Left lung (tissue), 10 donors: ENCODE data around the gene ANAPC5. TPM values are rescaled to one million over a fixed set of nuclear protein-coding genes. Genes with fewer than 3 reads are reported as not detected.

Source experiments
- ATAC-seq: fragments of 200-7000 bp; cut with Tn5 transposase; one replicate; pipeline ENCODE4 v1.9.1; 2020; ENCODE audit warnings: moderate library complexity
- DNase-seq, 4 donors: peaks; one replicate each; pipeline ENCODE4 v3.0.0-alpha.2; 2013 to 2020
- H3K27ac ChIP-seq, 2 donors: fragments of 200-600 bp; sonication (generic) in 1 of 2; one replicate each; pipeline versions ENCODE4 v1.5.0 to v1.8.0; 2020 to 2021
- H3K27me3 ChIP-seq, 2 donors: fragments of 200-600 bp; sonication (generic) in 1 of 2; one replicate each; pipeline versions ENCODE4 v1.5.0 to v1.8.0; 2020 to 2021
- H3K36me3 ChIP-seq, 2 donors: fragments of 200-600 bp; sonication (generic) in 1 of 2; one replicate each; pipeline versions ENCODE4 v1.5.0 to v1.8.0; 2020 to 2021
- H3K4me1 ChIP-seq, 2 donors: fragments of 200-600 bp; one replicate each; pipeline ENCODE4 v1.8.0; 2021
- H3K4me3 ChIP-seq, 2 donors: fragments of 200-600 bp; sonication (generic) in 1 of 2; one replicate each; pipeline versions ENCODE4 v1.5.0 to v1.8.0; 2020 to 2021; ENCODE audit warnings: mild to moderate bottlenecking in 1 of 2
- H3K9me3 ChIP-seq, 2 donors: fragments of 200-600 bp; sonication (generic) in 1 of 2; one replicate each; pipeline versions ENCODE4 v1.5.0 to v1.8.0; 2020 to 2021
- intact Hi-C, 2 donors: fragments of 100-400 bp; cut with DNase I; formaldehyde crosslinking; loops; one replicate each; pipeline versions ENCODE4 v1.11.2 to v1.14.2; 2022
- polyA plus RNA-seq, 6 donors: library from polyadenylated mRNA; unstranded; fragments of 120-200 nt; gene quantifications; one replicate each; pipeline ENCODE4 v1.2.1, GENCODE V29; 2013; ENCODE audit not compliant: insufficient read length in 6 of 6
- total RNA-seq, 2 donors: library from RNA; stranded (reverse); fragmentation: NEBNext Ultra II Directional; extraction: Animal tissue kit (Norgen Biotek cat#: 25700); gene quantifications; one replicate each; pipeline ENCODE4 v1.2.1, GENCODE V29; 2021
- TF ChIP-seq, protein P1 (sequence below), 2 donors: fragments of 200-600 bp; sonication (generic) in 1 of 2; IDR thresholded peaks; one replicate each; pipeline versions ENCODE4 v1.5.0 to v1.8.0; 2021; ENCODE audit warnings: antibody characterized with exemption in 2 of 2
- donor health status: DM: no; HTN: yes; CAD: no.
- donor health status: DM: no; HTN: no; CAD: no.

ANAPC5 gene
- total and polyA plus RNA-seq, 8 donors: 84.8 to 206 (median 165) TPM

DNA sequence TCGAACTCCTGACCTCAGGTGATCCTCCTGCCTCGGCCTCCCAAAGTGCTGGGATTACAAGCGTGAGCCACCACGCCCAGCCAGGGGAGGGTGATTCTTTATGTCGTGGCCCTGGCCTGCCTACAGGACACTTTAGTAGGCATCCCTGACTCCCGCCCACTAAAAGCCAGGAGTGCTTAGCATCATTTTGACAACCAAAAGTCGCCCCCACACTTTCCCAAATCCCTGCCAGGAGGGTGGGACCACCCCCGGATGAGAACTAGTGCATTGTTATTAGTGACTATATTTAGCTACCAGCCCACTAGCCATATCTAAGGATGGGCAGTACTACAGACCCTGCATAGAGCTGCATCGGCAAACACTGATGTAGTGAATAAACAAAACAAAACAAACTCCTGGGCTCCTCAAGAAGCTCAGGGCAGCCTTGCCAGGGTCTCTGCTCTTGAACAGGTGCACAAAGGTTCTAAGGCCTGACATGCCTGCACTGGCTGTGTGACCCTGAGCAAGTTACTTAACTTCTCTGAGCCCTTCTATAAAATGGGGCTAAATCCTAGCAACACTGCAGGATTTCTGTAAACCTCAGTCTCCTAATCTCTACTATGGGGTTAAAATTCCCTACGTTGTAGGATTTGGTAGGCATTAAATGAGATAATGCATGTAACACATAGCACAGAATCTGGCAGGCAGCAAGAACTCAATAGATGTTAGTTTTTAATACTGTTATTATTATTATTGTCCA, 57.9 kb downstream of the ANAPC5 start:
- DNase-seq (no peak), ATAC-seq (no peak)
- H3K27me3 ChIP-seq: no peaks in the 10 kb centered on the region
- H3K36me3 ChIP-seq: peaks cover 0 to 17% of the 10 kb centered on the region in 2 donors
- peak overlapping the region in 1 of 2 donors; percentile 99 for H3K4me3 ChIP-seq
- peaks cover 18 to 76% of the 10 kb centered on the region in 2 donors for H3K4me1 ChIP-seq
- intact Hi-C loops: no loop called here
- TF ChIP-seq, protein P1, sequence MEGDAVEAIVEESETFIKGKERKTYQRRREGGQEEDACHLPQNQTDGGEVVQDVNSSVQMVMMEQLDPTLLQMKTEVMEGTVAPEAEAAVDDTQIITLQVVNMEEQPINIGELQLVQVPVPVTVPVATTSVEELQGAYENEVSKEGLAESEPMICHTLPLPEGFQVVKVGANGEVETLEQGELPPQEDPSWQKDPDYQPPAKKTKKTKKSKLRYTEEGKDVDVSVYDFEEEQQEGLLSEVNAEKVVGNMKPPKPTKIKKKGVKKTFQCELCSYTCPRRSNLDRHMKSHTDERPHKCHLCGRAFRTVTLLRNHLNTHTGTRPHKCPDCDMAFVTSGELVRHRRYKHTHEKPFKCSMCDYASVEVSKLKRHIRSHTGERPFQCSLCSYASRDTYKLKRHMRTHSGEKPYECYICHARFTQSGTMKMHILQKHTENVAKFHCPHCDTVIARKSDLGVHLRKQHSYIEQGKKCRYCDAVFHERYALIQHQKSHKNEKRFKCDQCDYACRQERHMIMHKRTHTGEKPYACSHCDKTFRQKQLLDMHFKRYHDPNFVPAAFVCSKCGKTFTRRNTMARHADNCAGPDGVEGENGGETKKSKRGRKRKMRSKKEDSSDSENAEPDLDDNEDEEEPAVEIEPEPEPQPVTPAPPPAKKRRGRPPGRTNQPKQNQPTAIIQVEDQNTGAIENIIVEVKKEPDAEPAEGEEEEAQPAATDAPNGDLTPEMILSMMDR (IDR thresholded peaks at IDR 0.05): no peak
- no peaks in the 10 kb centered on the region for H3K9me3 ChIP-seq
- H3K27ac ChIP-seq: peak overlapping the region in 1 of 2 donors; percentile 88

DNA sequence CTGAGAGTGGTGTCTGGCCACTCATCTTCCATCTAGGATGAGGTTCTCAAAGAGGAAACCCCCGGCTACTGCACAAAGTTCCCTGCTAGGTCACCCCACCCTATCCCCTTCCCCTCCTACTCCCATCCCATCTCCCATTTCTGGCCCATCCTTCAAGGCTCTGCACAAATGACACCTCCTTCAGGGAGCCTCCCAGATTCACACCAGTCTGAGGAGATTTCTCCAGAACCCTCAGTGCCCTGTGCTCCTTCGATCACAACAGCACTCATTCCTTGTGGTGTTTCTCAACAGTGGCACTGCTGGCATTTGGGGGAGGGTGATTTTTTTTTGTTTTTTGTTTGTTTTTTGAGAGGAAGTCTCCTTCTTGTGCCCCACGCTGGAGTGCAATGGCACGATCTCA, 58.6 kb downstream of the ANAPC5 start:
- Histone ChIP-seq H3K27me3 (no peaks in the 10 kb centered on the region), H3K36me3 (peaks cover 0 to 17% of the 10 kb centered on the region in 2 donors), H3K27ac (peak overlapping the region in 1 of 2 donors; percentile 88), H3K4me1 (peaks cover 24 to 83% of the 10 kb centered on the region in 2 donors), H3K9me3 (no peaks in the 10 kb centered on the region), H3K4me3 (peak overlapping the region in 1 of 2 donors; percentile 99)
- ATAC-seq (no peak), DNase-seq (no peak)
- TF ChIP-seq, protein P1 (IDR thresholded peaks at IDR 0.05): no peak
- intact Hi-C loops: no loop called here

DNA sequence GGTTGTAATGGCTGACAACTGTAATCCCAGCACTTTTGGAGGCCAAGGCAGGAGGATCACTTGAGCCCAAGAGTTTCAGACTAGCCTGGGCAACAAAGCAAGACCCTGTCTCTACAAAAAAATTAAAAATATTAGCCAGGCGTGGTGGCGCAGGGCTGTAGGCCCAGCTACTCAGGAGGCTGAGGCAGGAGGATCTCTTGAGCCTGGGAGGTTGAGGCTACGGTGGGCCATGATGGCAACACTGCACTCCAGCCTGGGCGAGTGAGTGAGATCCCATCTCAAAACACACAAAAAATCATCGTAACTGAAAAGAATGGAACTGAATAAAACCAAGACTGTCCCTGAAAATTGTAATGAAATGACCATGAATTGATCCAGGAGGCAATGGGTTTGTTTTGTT, 61.8 kb downstream of the ANAPC5 start:
- TF ChIP-seq, protein P1 (IDR thresholded peaks at IDR 0.05): no peak
- no peak overlapping the region for H3K27ac ChIP-seq
- no peak for ATAC-seq
- no peak overlapping the region for H3K4me3 ChIP-seq
- no peaks in the 10 kb centered on the region for H3K9me3 ChIP-seq
- H3K36me3 ChIP-seq: peaks cover 0 to 17% of the 10 kb centered on the region in 2 donors
- H3K4me1 ChIP-seq: peaks cover 14 to 92% of the 10 kb centered on the region in 2 donors
- no peaks in the 10 kb centered on the region for H3K27me3 ChIP-seq
- no peak for DNase-seq
- intact Hi-C loops: no loop called here

DNA sequence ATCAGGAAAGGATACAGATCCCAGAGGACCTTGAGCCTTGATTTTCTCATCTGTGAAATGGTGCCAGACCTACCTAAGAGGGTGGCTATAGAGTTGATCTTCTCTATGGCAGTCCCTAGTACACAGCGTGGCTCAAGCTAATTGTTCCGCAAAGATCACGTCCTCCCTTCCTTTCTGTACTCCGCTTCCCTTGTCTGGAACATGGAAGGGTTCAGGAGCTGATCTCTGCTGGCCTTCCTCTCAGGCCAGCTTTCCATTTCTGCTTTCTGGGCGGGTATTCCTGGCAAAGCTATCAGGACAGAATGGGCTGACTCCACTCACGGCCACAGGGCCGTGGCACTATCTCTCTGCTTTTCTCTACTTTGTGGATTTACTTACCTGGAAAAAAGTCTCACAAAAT, 62.2 kb downstream of the ANAPC5 start:
- peaks cover 0 to 17% of the 10 kb centered on the region in 2 donors for H3K36me3 ChIP-seq
- TF ChIP-seq, protein P1 (IDR thresholded peaks at IDR 0.05): no peak
- peaks cover 10 to 92% of the 10 kb centered on the region in 2 donors for H3K4me1 ChIP-seq
- ATAC-seq (no peak), DNase-seq (no peak)
- intact Hi-C loops: no loop called here
- no peak overlapping the region for H3K4me3 ChIP-seq
- H3K27me3 ChIP-seq: no peaks in the 10 kb centered on the region
- H3K27ac ChIP-seq: peak overlapping the region in 1 of 2 donors; percentile 69
- no peaks in the 10 kb centered on the region for H3K9me3 ChIP-seq

DNA sequence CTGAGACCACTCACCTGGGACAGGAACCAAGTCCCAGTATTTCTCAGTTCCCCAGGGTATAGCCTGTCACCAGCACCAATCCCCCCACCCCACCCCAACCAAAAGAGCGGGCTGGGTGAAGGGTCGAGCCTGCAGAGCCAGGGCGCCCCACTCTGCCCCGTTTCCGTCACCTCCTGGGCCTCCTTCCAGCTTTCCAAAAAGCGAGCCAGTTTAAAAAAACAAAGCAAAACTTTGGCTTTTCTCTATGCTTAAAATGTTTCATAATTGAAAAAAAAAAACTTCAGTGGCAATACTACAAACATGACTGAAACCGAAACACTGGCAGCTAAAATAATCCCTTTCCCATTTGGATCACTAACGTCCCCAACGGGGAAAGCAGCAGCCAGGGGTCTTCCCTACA, 63.2 kb downstream of the ANAPC5 start:
- H3K27ac ChIP-seq: peak overlapping the region; percentile 15 to 69
- H3K27me3 ChIP-seq: no peaks in the 10 kb centered on the region
- peaks cover 0 to 24% of the 10 kb centered on the region in 2 donors for H3K36me3 ChIP-seq
- intact Hi-C loops: no loop called here
- TF ChIP-seq, protein P1 (IDR thresholded peaks at IDR 0.05): no peak
- peaks cover 6 to 89% of the 10 kb centered on the region in 2 donors for H3K4me1 ChIP-seq
- ATAC-seq (no peak), DNase-seq (peak in 2 of 4 donors; percentile 54 to 71)
- H3K9me3 ChIP-seq: no peaks in the 10 kb centered on the region
- no peak overlapping the region for H3K4me3 ChIP-seq
